DND-41 (cell line): ENCODE data around the gene ENKD1.

Source experiments
- CTCF ChIP-seq: IDR thresholded peaks from 2 replicates; pipeline ENCODE4 v1.5.1; 2012; ENCODE audit warnings: borderline replicate concordance, low read length, moderate library complexity, mild to moderate bottlenecking; ENCODE audit not compliant: poor library complexity, severe bottlenecking; ENCODE audit errors: extremely low read depth
- EZH2 ChIP-seq: IDR thresholded peaks from 3 replicates; pipeline ENCODE4 v1.6.1; 2012; ENCODE audit warnings: borderline replicate concordance, low read depth, mild to moderate bottlenecking, moderate library complexity, low read length, inconsistent platforms; ENCODE audit not compliant: severe bottlenecking

- no peak for TF ChIP-seq CTCF
- no peak for TF ChIP-seq EZH2
Observed at GRCh38 chr16:67649494-67649931, 17.0 kb downstream of the ENKD1 start.
